Thymus (tissue), 11 donors: ENCODE results near the gene CELA2B. TPM values are rescaled to one million over a fixed set of nuclear protein-coding genes. Genes with fewer than 3 reads are reported as not detected.
"Not testable (repeated sequence)": the region's sequence is repeated elsewhere in the genome, so short reads cannot be mapped to it uniquely, and the experiment has no call there.

Experiments
- DNase-seq, 9 donors: peaks; one replicate each; pipeline ENCODE4 v3.0.0-alpha.2; 2013; ENCODE audit warnings: low spot score in 9 of 9, low read depth in 6 of 9, missing footprints in 1 of 9
- H3K27ac ChIP-seq, 2 donors: one replicate each; pipeline ENCODE4 v1.5.1; 2013; ENCODE audit warnings: control low read depth in 1 of 2, low read depth in 1 of 2, low read length in 1 of 2, mild to moderate bottlenecking in 1 of 2, moderate library complexity in 1 of 2
- H3K27me3 ChIP-seq, 2 donors: one replicate each; pipeline ENCODE4 v1.5.1; 2013; ENCODE audit warnings: low read length in 1 of 2; ENCODE audit not compliant: control insufficient read depth in 2 of 2, insufficient read depth in 1 of 2
- H3K36me3 ChIP-seq, 2 donors: one replicate each; pipeline ENCODE4 v1.5.1; 2013; ENCODE audit warnings: low read length in 1 of 2, mild to moderate bottlenecking in 1 of 2, moderate library complexity in 1 of 2; ENCODE audit not compliant: control insufficient read depth in 2 of 2, insufficient read depth in 2 of 2
- H3K4me1 ChIP-seq, 2 donors: one replicate each; pipeline ENCODE4 v1.5.1; 2013; ENCODE audit warnings: low read length in 2 of 2; ENCODE audit not compliant: control insufficient read depth in 2 of 2, insufficient read depth in 2 of 2
- H3K4me3 ChIP-seq, 2 donors: one replicate each; pipeline ENCODE4 v1.5.1; 2013; ENCODE audit warnings: low read length in 2 of 2, control low read depth in 1 of 2, mild to moderate bottlenecking in 1 of 2
- H3K9me3 ChIP-seq, 2 donors: one replicate each; pipeline ENCODE4 v1.5.1; 2013; ENCODE audit warnings: low read length in 1 of 2, mild to moderate bottlenecking in 1 of 2; ENCODE audit not compliant: control insufficient read depth in 2 of 2, insufficient read depth in 1 of 2
- WGBS: extraction: QIAGEN DNeasy Blood & Tissue Kit; methylation state at CpG from one replicate; pipeline ENCODE4 v1.1.7; 2013; 5-methylcytosine and 5-hydroxymethylcytosine counted together
- polyA plus RNA-seq: library from polyadenylated mRNA; stranded (reverse); fragments of 200-250 nt; gene quantifications from one replicate; pipeline ENCODE4 v1.2.3, GENCODE V29; 2013
- total RNA-seq: library from RNA; stranded (reverse); fragments of 120-200 nt; gene quantifications from one replicate; pipeline ENCODE4 v1.2.4, GENCODE V29; 2013
- donor health status: healthy.

The CELA2B gene
- total and polyA plus RNA-seq, 2 donors: 0.16 to 0.28 TPM

GRCh38 chr1:15460708-15461095 is 15.2 kb upstream of the CELA2B start:
- H3K36me3 ChIP-seq: no peaks in the 10 kb centered on the region
- no peaks in the 10 kb centered on the region for H3K4me1 ChIP-seq
- no peak overlapping the region for H3K4me3 ChIP-seq
- no peaks in the 10 kb centered on the region for H3K9me3 ChIP-seq
- WGBS: 83% methylated on average over 9 of the region's 9 CpGs
- no peak overlapping the region for H3K27ac ChIP-seq
- H3K27me3 ChIP-seq: no peaks in the 10 kb centered on the region
- no peak for DNase-seq

GRCh38 chr1:15463064-15463800 is 12.7 kb upstream of the CELA2B start:
- not testable (repeated sequence) for H3K4me1 ChIP-seq, H3K9me3 ChIP-seq, H3K27ac ChIP-seq, H3K27me3 ChIP-seq, H3K36me3 ChIP-seq, H3K4me3 ChIP-seq, DNase-seq
- 89% methylated on average over 14 of the region's 15 CpGs for WGBS

- H3K27ac ChIP-seq, H3K9me3 ChIP-seq, H3K4me1 ChIP-seq, H3K4me3 ChIP-seq, H3K36me3 ChIP-seq, DNase-seq, H3K27me3 ChIP-seq: not testable (repeated sequence)
- 98% methylated on average over 5 of the region's 5 CpGs for WGBS
Observed at GRCh38 chr1:15463926-15464322, 12.0 kb upstream of the CELA2B start.

- no peak for DNase-seq
- 78% methylated on average over 7 of the region's 7 CpGs for WGBS
- Histone ChIP-seq H3K4me3 (no peak overlapping the region), H3K27me3 (no peaks in the 10 kb centered on the region), H3K27ac (no peak overlapping the region), H3K9me3 (no peaks in the 10 kb centered on the region), H3K4me1 (no peaks in the 10 kb centered on the region), H3K36me3 (no peaks in the 10 kb centered on the region)
Observed at GRCh38 chr1:15465674-15466073, 10.2 kb upstream of the CELA2B start.

GRCh38 chr1:15466955-15467625 is 8.8 kb upstream of the CELA2B start:
- H3K36me3 ChIP-seq, H3K27me3 ChIP-seq, H3K4me1 ChIP-seq, DNase-seq, H3K9me3 ChIP-seq, H3K27ac ChIP-seq, H3K4me3 ChIP-seq: not testable (repeated sequence)
- 92% methylated on average over 22 of the region's 22 CpGs for WGBS

GRCh38 chr1:15468145-15468544 is 7.8 kb upstream of the CELA2B start:
- Histone ChIP-seq H3K27me3 (no peaks in the 10 kb centered on the region), H3K27ac (no peak overlapping the region), H3K4me1 (no peaks in the 10 kb centered on the region), H3K9me3 (no peaks in the 10 kb centered on the region), H3K4me3 (no peak overlapping the region), H3K36me3 (no peaks in the 10 kb centered on the region)
- no peak for DNase-seq

- no peak for DNase-seq
- 76% methylated on average over 3 of the region's 3 CpGs for WGBS
- no peaks in the 10 kb centered on the region for H3K36me3 ChIP-seq
Observed at GRCh38 chr1:15469361-15469760, 6.5 kb upstream of the CELA2B start.

GRCh38 chr1:15469821-15470448 is 6.0 kb upstream of the CELA2B start:
- WGBS: 89% methylated on average over 9 of the region's 9 CpGs
- not testable (repeated sequence) for DNase-seq, H3K4me1 ChIP-seq, H3K27ac ChIP-seq, H3K27me3 ChIP-seq, H3K4me3 ChIP-seq, H3K9me3 ChIP-seq, H3K36me3 ChIP-seq

More at GRCh38 chr1:15469361-15469760, 6.5 kb upstream of the CELA2B start:
- no peaks in the 10 kb centered on the region for H3K4me1 ChIP-seq
- no peaks in the 10 kb centered on the region for H3K9me3 ChIP-seq
- no peak overlapping the region for H3K27ac ChIP-seq
- H3K27me3 ChIP-seq: no peaks in the 10 kb centered on the region
- no peak overlapping the region for H3K4me3 ChIP-seq

GRCh38 chr1:15471067-15471466 is 4.8 kb upstream of the CELA2B start:
- H3K27ac ChIP-seq, H3K9me3 ChIP-seq, H3K36me3 ChIP-seq, H3K27me3 ChIP-seq, H3K4me1 ChIP-seq, DNase-seq, H3K4me3 ChIP-seq: not testable (repeated sequence)
- 93% methylated on average over 5 of the region's 5 CpGs for WGBS
